HFFc6 (cell line): ENCODE measurements around the gene HYAL2. TPM values are rescaled to one million over a fixed set of nuclear protein-coding genes. Genes with fewer than 3 reads are reported as not detected.
"Not testable (repeated sequence)": the region's sequence is repeated elsewhere in the genome, so short reads cannot be mapped to it uniquely, and the experiment has no call there.

Experiments used
- DNase-seq: peaks from one replicate; pipeline ENCODE4 v3.0.0-alpha.2; 2018
- H3K27ac Mint-ChIP-seq: 2 replicates; pipeline ENCODE4 v1.8.0; 2020; ENCODE audit warnings: mild to moderate bottlenecking, mixed read lengths
- H3K27me3 Mint-ChIP-seq: 2 replicates; pipeline ENCODE4 v1.8.0; 2021; ENCODE audit warnings: mild to moderate bottlenecking, moderate library complexity, mixed read lengths; ENCODE audit not compliant: insufficient read depth
- H3K36me3 Mint-ChIP-seq: 2 replicates; pipeline ENCODE4 v1.8.0; 2021; ENCODE audit warnings: low read depth, mixed read lengths
- H3K4me1 Mint-ChIP-seq: 2 replicates; pipeline ENCODE4 v1.8.0; 2020; ENCODE audit warnings: low read depth, mixed read lengths
- H3K4me3 Mint-ChIP-seq: 2 replicates; pipeline ENCODE4 v1.8.0; 2020; ENCODE audit warnings: mild to moderate bottlenecking, moderate library complexity, mixed read lengths
- H3K9me3 Mint-ChIP-seq: 2 replicates; pipeline ENCODE4 v1.8.0; 2020; ENCODE audit warnings: mild to moderate bottlenecking, mixed read lengths
- CTCF ChIP-seq: fragments of 200-600 bp; sonication (generic); IDR thresholded peaks from 2 replicates; pipeline ENCODE4 v1.5.0; 2021; ENCODE audit warnings: antibody characterized with exemption, mild to moderate bottlenecking
- total RNA-seq, 6 experiments: library from RNA; stranded (reverse); fragmentation: NEBNext Ultra II Directional; extraction: Animal tissue kit (Norgen Biotek cat#: 25700); gene quantifications; 2 replicates in 1 of 6; 3 replicates in 5 of 6; pipeline ENCODE4 v1.2.3, GENCODE V29; 2021

HYAL2 gene
- total RNA-seq, 6 experiments from 2014 or later: 39.4 to 54.9 (median 47.6) TPM

- Mint-ChIP-seq H3K9me3 (no peaks in the 10 kb centered on the region), H3K36me3 (peaks cover 12% of the 10 kb centered on the region), H3K27ac (no peak overlapping the region), H3K4me3 (no peak overlapping the region), H3K4me1 (peaks cover 28% of the 10 kb centered on the region), H3K27me3 (peaks cover 2% of the 10 kb centered on the region)
- no peak for DNase-seq
- TF ChIP-seq CTCF: no peak
Measured at GRCh38 chr3:50318163-50318562, 4.4 kb downstream of the HYAL2 start.

DNA sequence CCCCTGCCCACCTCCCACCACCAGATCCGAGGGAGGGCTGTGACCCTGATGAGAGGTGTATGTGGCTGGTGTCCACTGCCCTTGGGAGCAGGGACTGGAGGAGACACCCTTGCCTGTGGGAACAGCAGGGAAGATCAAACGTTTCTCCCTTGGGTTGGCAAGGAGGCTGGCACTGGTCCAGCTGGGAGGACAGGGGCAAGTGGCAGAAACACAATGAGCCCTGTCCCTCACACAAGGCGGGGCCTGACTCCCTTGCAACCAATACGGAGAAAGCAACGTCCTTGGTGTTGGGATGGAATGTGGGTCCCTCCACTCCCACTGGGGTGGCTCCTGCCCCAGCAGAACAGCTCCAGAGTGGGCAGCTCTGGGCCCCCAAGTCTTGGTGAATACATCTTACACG is 5.2 kb downstream of the HYAL2 start:
- H3K36me3 Mint-ChIP-seq: peaks cover 12% of the 10 kb centered on the region
- no peak overlapping the region for H3K27ac Mint-ChIP-seq
- no peak for DNase-seq
- H3K4me3 Mint-ChIP-seq: no peak overlapping the region
- no peak for TF ChIP-seq CTCF
- peaks cover 28% of the 10 kb centered on the region for H3K4me1 Mint-ChIP-seq
- H3K9me3 Mint-ChIP-seq: no peaks in the 10 kb centered on the region
- H3K27me3 Mint-ChIP-seq: peaks cover 2% of the 10 kb centered on the region

DNA sequence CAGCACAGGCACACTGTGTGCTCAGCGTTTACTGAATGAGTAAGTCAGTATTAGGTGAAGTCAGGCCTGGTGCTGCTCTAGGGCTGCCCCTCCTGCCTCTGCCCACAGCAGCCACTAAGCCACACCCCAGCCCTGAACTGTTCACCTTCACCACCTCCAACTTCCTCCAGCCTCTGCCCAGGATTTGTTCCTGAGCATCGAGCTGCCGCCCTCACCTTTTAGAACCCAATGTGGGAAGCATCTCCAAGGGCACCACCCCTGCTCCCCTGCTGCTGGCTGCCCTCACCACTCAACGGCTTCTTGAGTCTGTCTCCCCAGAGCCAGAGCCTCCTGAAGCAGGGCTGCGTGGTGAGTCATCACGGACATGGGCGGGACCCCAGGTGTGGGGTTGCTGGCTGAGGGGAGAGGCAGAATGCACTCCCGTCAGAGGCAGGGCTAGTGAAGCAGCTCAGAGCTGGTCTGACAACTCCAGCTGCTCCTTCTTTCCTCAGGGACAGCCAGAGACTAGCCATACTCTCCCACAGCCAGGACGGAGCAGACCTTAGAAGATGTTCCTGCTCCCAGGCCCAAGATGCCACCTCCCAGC is 5.8 kb downstream of the HYAL2 start:
- peaks cover 2% of the 10 kb centered on the region for H3K27me3 Mint-ChIP-seq
- H3K27ac Mint-ChIP-seq: no peak overlapping the region; the same call in 1 of the 2 replicates
- no peak for DNase-seq
- H3K36me3 Mint-ChIP-seq: peaks cover 12% of the 10 kb centered on the region
- peaks cover 28% of the 10 kb centered on the region for H3K4me1 Mint-ChIP-seq
- TF ChIP-seq CTCF: no peak
- no peaks in the 10 kb centered on the region for H3K9me3 Mint-ChIP-seq
- no peak overlapping the region for H3K4me3 Mint-ChIP-seq

DNA sequence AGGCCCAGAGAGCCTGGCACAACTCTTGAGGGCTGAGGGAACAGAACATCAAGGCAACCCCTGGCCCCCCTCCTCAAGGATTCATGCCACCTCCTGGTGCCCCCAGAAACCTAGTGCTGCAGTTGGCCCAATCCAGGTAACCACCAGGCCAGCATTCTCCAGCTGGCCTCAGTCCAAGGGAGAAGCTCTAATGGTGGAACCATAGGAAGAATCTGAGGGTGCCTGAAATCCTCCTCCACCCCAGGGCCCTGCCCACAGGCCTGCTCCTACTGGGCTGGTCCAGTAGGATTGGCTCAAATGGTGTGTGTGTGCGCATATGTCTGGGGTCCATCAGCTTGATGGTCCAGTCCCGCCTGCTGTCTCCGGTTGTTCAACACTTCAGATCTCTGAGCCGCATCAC is 7.7 kb downstream of the HYAL2 start:
- no peak overlapping the region for H3K27ac Mint-ChIP-seq
- no peak for TF ChIP-seq CTCF

GRCh38 chr3:50314342-50314741 is 8.2 kb downstream of the HYAL2 start:
- H3K9me3 Mint-ChIP-seq: 0 out of 2 replicates have a peak, but pooled peaks cover 5% of the 10 kb centered on the region
- H3K4me1 Mint-ChIP-seq: peaks cover 18% of the 10 kb centered on the region
- H3K4me3 Mint-ChIP-seq: no peak overlapping the region
- TF ChIP-seq CTCF: no peak
- no peak overlapping the region; the same call in 1 of the 2 replicates for H3K27ac Mint-ChIP-seq
- H3K36me3 Mint-ChIP-seq: peaks cover 12% of the 10 kb centered on the region
- no peaks in the 10 kb centered on the region; the same call in 1 of the 2 replicates for H3K27me3 Mint-ChIP-seq
- DNase-seq: no peak

More for the DNA sequence above, 7.7 kb downstream of the HYAL2 start:
- no peak for DNase-seq
- Mint-ChIP-seq H3K27me3 (no peaks in the 10 kb centered on the region; the same call in 1 of the 2 replicates), H3K4me1 (peaks cover 20% of the 10 kb centered on the region), H3K36me3 (peaks cover 12% of the 10 kb centered on the region), H3K9me3 (0 out of 2 replicates have a peak, but pooled peaks cover 2% of the 10 kb centered on the region), H3K4me3 (no peak overlapping the region)

DNA sequence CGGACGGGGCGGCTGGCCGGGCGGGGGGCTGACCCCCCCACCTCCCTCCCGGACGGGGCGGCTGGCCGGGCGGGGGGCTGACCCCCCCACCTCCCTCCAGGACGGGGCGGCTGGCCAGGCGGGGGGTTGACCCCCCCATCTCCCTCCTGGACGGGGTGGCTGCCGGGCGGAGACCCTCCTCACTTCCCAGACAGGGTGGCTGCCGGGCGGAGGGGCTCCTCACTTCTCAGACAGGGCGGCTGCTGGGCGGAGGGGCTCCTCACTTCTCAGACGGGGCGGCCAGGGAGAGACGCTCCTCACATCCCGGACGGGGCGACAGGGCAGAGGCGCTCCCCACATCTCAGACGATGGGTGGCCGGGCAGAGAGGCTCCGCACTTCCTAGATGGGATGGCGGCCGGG is 10.5 kb downstream of the HYAL2 start:
- H3K9me3 Mint-ChIP-seq, H3K4me3 Mint-ChIP-seq, H3K27me3 Mint-ChIP-seq, H3K27ac Mint-ChIP-seq, DNase-seq: not testable (repeated sequence)
- Mint-ChIP-seq H3K4me1 (peaks cover 15% of the 10 kb centered on the region), H3K36me3 (peaks cover 12% of the 10 kb centered on the region)
